Astrocyte of the cerebellum (primary cell): ENCODE data around the gene MED22.
"Not testable (repeated sequence)": the region's sequence is repeated elsewhere in the genome, so short reads cannot be mapped to it uniquely, and the experiment has no call there.

ENCODE experiments used
- DNase-seq: peaks from one replicate; pipeline ENCODE4 v3.0.0-alpha.2; 2011; ENCODE audit warnings: low read depth
- H3K4me3 ChIP-seq: 2 replicates; pipeline ENCODE4 v1.5.1; 2011; ENCODE audit warnings: mild to moderate bottlenecking, low read depth, low read length, moderate library complexity
- CTCF ChIP-seq: IDR thresholded peaks from 2 replicates; pipeline ENCODE4 v1.5.1; 2012; ENCODE audit warnings: low read length, low read depth, moderate library complexity, mild to moderate bottlenecking; ENCODE audit errors: missing control alignments
- in situ Hi-C: cut with HindIII; loops from 2 replicates; pipeline ENCODE4 v1.10.0; 2017; ENCODE audit warnings: low sequenced_read_pairs

MED22 gene

DNA sequence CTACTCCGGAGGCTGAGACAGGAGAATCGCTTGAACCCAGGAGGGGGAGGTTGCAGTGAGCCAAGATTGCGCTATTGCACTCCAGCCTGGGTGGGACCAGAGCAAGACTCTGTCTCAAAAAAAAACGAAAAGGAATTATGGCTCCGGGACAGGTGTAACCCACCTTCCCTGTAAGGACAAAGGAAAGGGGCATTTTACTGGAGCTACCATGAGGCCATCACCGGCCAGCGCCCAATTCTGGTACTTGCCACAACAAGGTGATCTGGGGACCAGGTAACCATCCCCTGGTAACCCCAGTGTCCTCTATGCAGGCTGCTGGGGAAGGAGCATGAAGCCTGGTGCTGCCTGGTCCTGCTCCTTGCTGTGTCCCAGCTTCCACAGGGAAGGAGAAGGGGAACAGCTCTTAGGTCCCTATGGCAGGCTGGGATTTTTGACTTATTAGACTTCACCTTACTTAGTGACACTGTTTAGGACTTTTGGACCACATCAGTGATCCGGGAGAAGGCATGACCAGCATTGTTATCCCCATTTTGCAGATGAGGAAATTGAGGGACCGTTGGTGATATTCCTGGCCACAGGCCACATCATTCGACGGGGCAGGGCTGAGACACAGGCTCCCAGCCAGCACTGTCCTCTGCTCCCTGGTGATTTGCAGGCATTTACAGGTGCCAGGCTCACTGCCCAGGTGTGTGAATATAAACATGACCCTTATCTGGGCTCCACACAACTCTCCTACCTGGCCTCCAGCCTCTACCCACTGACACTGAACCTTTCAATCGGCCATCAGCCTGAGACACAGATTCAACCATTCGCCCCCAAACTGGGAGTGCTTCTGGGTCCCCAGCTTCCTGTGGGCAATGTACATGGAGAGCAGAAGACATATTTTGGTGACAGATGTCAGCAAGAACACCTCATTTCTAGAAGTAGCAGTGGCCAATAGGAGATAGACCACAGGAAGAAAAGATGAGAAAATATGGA, 46.4 kb downstream of the MED22 start:
- TF ChIP-seq CTCF, result no peak
- in situ Hi-C loops, result no loop called here
- DNase-seq, result no peak
- H3K4me3 ChIP-seq, result no peak overlapping the region

DNA sequence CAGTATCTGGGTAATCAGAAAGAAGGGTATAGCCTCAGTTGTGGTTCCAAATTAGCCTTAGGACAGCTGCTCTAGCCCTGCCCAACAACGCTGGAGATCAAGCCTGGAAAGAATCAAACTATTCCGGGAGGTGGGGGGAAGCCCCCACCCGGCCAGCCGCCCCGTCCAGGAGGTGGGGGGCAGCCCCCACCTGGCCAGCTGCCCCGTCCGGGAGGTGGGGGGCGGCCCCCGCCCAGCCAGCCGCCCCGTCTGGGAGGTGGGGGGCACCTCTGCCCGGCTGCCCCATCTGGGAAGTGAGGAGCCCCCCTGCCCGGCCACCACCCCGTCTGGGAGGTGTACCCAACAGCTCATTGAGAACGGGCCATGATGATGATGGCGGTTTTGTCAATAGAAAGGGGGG, 47.9 kb downstream of the MED22 start:
- DNase-seq, in situ Hi-C loops, H3K4me3 ChIP-seq: not testable (repeated sequence)

DNA sequence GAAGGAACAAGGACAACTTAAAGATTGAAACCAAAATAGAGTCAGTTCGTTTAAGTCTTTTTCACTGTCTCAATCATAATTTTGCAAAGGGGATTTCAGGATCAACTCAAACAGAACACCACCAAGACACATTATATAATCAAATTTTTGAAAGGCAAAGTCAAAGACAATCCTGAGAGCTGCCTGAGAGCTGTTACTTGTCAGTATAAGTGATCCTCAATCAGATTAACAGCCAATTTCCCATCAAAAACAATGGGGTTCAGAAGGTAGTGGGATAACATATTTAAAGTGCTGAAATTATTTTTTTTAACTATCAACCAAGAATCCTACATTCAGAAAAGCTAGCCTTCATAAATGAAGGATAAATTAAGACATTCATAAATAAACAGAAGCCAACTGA, 53.7 kb downstream of the MED22 start:
- H3K4me3 ChIP-seq, result no peak overlapping the region
- in situ Hi-C loops, result no loop called here
- DNase-seq, result no peak
- no peak for TF ChIP-seq CTCF

GRCh38 chr9:133290751-133291302, 57.1 kb downstream of the MED22 start:
- no peak for TF ChIP-seq CTCF
- in situ Hi-C loops, result no loop called here
- no peak overlapping the region for H3K4me3 ChIP-seq
- no peak for DNase-seq
